GM20431 (cell line): ENCODE results near the gene SKIC8.

ENCODE experiments used
- in situ Hi-C: fragments of 300-500 bp; cut with MseI, MboI; formaldehyde crosslinking; loops from one replicate; pipeline ENCODE4 v1.15.0; 2020; ENCODE audit warnings: low sequenced_read_pairs; ENCODE audit not compliant: unreplicated experiment

SKIC8 gene

DNA sequence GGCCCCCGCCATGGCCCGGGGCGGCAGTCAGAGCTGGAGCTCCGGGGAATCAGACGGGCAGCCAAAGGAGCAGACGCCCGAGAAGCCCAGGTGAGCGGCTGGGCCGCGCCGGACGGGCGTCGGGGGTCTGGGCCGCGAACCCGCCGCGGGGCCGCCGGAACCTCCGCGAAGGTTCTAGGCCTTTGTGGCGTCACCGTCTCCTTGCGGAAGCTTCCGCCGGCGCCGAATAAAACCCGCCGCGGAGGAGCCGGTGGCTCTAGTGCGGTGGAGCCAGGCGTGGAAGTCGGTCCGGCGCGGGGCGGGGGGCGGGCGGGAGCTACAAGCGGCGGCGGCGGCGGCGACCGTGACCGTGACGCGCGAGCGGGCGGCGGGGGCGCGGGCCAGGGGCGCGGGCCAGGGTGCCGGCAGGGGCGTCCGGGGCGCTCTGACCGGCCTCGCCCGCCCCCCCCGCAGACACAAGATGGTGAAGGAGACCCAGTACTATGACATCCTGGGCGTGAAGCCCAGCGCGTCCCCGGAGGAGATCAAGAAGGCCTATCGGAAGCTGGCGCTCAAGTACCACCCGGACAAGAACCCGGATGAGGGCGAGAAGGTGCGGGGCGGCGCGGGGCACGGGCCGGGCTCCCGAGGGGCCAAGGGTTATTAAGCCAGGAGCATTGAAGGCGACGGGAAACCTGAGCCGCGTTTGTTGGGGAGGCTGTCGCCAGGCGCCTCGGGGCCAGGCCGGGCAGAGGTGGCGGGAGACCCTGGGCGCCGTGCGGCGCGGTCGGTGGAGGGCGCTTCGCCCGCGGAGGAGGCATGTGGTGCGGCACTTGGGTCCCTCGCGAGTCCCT lies 34.9 kb downstream of the SKIC8 start, which contains the start of gene DNAJA4:
DNAJA4 (plus strand) TSS at position 259 of the 833 bp plus-strand sequence; CDS start at position 461, 202 bp downstream.
- in situ Hi-C loops = no loop called here

DNA sequence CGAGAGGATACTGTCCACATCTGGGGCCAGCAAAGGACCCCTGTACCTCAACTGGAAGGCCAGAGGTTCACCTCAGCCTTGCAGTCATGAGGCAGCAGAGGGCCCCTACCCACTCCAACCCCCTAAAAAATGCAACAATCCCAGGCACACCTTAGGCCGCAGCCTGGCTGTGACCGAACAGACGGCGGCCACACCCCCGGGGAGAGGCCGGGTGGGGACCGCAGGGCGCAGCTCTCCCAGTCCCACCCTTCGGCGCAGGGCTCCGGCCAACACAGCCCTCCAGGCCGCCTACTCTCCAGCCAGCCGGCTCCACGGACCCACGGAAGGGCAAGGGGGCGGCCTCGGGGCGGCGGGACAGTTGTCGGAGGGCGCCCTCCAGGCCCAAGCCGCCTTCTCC lies 35.5 kb downstream of the SKIC8 start:
- in situ Hi-C loops = no loop called here

DNA sequence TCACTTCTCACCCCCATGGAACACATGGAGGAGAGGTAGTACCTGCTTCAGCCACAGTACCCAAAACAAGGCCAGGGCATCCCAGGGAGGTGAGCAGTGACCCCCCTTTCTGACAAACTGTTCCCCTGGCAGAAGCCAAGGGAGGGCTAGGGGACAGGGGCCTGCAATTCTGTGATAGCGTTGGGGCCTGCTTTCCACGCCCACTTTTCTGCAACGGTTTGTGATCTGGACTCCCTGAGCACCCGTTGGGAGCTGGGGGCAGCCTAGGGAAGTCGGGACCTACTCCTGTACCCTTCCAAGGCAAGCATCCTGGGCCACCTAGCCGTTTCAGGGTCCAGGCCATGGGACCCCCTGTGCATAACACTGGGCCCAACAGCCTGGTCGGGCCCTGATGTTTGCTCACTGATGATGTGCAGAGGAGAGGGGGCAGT lies 36.0 kb downstream of the SKIC8 start:
- in situ Hi-C loops = no loop called here

DNA sequence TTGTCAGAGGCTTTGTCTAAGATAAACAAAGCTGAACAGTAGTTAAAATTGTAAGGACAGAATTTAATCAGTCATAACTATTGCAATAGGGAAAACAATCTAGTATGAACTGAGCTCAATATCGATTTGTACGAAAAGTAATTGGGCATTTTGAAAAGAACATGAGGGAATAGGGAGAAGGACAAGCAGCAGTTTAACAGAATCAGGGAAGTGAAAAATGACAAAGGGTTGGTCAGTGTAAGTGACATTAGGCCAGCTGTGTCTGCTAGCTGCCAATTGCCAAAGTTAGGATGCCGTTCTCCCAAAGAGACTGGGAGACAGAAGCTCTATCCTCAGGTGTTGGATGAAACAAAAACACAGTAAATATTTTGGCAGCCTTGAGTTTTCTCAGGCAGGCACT lies 38.3 kb downstream of the SKIC8 start:
- in situ Hi-C loops = no loop called here

DNA sequence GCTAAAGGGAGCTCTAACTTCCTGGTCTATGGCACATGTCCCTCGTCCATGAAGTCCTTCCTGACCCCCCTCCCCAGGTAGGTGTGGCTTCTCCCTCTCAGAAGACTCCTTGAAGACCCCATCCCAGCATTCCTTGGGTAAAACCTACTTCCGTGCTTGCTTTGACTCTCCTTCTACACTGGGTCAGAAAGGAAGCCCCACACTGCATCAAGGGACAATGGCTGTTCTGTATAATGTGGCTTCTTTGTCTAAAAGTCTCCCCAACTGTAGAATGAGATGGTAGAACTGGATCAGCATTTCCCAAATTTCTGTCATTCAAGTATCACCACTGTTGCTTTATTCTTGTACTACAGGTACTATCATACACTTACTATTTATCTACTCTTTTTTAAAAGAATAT lies 38.9 kb downstream of the SKIC8 start:
- in situ Hi-C loops = no loop called here

DNA sequence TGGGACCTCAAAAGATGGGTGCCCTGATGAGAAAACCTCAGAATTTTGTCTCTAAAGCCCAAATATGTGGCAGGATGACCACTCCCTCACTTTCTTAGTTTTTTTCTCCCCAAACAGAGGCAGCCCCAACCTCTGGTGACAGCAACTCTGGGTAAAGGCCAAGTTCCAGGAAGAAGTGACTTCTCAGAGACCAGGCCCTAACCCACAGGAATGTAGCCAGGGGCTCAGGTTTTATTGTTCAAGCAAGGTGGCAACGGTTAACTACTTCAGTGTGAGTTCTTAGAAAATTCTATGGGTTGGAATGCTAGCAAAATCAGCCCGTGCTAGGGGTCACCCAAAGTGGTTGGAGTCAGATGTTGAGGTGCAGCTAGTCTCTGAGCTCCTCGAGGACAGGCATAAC lies 40.2 kb downstream of the SKIC8 start:
- in situ Hi-C loops = no loop called here

DNA sequence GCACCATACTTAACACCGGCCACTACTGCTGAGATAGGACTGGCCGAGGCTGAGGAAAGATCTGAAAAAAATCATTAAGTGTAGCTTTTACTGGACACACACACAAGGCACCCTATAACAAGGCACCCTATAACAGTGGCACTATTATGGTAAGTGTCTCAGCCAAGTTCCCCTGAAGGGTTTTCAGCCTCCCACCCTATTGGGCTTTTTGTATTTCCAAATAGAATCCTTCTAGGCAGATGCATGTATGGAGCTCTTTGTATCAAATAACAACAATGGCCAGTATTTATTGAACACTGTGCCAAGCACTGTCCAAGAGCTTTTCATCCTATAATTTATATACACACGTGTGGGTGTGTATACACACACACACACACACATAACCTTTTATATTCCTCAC lies 41.7 kb downstream of the SKIC8 start:
- in situ Hi-C loops = no loop called here

DNA sequence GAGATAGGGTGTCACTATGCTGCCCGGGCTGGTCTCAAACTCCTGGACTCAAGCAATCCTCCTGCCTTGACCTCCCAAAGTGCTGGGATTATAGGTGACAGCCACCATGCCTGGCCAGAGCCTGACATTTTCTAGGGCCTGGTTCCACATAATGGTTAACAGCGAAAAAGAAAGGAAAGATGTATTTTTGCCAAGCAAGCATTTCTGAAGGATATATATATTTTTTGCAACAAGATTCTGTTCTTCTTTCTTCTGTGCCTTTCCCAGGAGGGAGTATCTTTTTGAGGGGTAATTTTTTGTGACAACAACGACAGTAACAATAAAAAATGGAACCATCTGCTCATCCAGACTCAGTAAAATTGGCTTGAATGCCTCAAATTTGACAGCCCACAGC lies 43.4 kb downstream of the SKIC8 start:
- in situ Hi-C loops = no loop called here

DNA sequence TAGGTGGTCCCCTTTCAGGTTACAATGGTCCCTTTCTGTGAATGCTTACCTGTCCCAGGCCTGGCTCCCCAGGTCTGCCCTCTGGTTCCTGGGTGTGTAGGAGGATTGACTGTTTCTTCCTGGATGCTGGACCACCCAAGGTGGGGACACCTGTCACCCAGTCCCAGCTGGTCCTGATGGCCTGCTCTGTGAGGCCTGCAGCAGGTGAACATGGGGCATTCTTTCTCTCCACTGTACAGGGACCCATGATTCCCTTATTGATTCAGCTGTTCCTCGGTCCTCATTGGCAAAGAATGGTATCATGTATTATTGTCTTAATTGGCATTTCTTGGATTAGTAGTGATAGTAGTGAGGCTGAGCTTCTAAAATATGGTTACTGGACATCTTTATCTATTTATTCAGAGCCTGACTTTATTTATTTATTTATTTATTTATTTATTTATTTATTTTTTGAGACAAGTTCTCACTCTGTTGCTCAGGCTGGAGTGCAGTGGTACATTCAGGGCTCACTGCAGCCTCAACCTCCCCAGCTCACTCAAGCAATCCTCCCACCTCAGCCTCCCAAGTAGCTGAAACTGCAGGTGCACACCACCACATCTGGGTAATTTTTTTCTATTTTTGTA lies 43.9 kb downstream of the SKIC8 start:
- in situ Hi-C loops = no loop called here

DNA sequence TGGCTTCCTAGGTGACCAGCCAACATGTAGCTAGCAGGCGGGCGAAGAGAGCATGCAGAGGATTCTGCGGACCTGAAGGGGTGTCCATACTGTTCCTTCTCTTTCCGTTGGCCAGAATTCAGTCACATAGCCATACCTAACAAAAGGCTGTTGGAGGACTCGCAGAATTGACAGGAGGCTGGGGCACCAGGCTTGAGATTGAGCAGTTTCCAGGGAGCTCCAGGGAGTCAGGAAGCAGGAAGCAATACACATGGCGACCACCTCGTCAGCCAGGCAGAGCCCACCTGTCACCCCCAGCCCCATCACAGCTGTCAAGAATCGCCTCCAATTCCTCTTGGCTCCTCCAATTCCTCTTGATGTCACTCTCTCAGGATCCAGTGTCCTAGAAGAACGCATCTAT lies 48.3 kb downstream of the SKIC8 start:
- in situ Hi-C loops = no loop called here

DNA sequence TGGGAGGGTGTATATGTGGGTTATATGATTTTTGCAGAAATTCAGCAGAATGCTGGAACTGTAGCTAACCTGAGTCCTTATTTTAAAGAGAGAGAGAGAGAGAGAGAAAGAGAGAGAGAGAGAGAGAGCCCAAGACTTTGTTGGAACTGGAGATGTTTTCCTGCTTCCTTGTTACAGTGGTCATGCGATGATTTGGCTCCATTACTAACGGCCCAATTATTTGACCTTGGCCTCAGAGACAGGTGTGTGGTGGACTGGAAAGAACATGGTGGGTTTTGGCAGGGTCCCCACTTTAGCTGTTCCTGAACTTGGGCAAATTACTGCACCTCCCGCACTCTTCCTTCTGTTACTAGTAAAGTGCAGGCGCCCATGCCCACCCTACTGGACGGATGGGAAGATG lies 50.3 kb downstream of the SKIC8 start:
- in situ Hi-C loops = loop anchor here (5.0 to 25.0 kb wide), 2 partner anchors 137 to 287 kb away; no protein-coding TSS in a partner anchor

DNA sequence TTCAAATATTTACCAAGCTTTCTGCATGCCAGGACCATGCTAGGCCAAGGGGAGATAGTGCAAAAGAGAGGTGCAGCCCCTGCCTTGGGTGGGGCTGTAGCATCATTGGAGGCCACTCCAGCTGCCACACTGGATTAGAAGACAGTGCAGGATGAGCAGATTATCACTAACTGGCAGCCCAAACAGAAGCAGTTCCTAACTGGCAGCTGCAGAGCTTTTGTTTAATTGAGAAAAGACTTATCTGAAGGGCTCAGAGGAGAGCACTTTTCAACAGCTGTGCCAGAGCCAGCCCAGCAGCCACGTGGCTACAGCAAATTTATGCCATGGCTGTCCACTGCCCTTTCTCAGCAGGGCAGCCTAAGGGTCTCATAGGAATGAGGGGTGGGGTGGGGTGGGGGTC lies 51.5 kb downstream of the SKIC8 start:
- in situ Hi-C loops = loop anchor here (5.0 to 25.0 kb wide), 2 partner anchors 136 to 286 kb away; no protein-coding TSS in a partner anchor

DNA sequence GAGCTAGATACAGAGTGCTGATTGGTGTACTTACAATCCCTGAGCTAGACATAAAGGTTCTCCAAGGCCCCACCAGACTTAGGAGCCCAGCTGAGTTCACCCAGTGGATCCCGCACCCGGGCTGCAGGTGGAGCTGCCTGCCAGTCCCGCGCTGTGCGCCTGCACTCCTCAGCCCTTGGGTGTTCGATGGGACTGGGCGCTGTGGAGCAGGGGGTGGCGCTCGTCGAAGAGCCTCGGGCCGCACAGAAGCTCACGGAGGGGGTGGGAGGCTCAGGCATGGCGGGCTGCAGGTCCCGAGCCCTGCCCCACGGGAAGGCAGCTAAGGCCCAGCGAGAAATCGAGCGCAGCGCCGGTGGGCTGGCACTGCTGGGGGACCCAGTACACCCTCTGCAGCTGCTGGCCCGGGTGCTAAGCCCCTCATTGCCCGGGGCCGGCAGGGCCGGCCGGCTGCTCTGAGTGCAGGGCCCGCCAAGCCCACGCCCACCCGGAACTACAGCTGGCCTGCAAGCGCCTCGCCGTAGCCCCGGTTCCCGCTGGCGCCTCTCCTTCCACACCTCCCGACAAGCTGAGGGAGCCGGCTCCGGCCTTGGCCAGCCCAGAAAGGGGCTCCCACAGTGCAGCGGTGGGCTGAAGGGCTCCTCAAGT lies 53.3 kb downstream of the SKIC8 start:
- in situ Hi-C loops = loop anchor here (5.0 to 25.0 kb wide), 2 partner anchors 134 to 284 kb away; no protein-coding TSS in a partner anchor

DNA sequence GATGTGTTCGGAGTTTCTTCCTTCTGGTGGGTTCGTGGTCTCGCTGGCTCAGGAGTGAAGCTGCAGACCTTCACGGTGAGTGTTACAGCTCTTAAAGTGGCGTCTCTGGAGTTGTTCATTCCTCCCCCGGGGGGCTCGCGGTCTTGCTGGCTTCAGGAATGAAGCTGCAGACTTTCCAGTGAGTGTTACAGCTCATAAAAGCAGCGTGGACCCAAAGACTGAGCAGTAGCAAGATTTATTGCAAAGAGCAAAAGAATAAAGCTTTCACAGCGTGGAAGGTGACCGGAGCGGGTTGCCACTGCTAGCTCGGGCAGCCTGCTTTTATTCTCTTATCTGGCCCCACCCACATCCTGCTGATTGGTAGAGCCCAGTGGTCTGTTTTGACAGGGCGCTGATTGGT lies 54.0 kb downstream of the SKIC8 start:
- in situ Hi-C loops = loop anchor here (5.0 to 25.0 kb wide), 2 partner anchors 133 to 283 kb away; no protein-coding TSS in a partner anchor

DNA sequence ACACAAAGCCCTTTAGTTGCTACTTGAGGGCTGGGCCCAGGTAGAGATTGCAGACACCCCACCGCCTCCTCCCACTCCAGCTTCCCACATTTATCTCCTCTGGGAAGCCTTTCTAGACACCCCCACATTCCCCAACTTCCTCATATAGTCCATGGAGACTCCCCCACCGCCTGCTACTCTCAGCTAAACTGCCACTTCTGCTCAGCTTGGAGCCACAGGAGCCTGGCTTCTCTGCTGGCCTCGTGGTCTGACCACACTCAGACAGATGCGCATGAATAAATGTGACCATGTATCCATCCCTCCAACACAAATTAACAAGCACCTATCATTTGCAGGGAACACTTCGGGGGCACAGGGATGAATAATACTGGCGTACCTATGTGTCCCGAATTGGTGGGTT lies 54.5 kb downstream of the SKIC8 start:
- in situ Hi-C loops = loop anchor here (5.0 to 25.0 kb wide), 2 partner anchors 133 to 283 kb away; no protein-coding TSS in a partner anchor

DNA sequence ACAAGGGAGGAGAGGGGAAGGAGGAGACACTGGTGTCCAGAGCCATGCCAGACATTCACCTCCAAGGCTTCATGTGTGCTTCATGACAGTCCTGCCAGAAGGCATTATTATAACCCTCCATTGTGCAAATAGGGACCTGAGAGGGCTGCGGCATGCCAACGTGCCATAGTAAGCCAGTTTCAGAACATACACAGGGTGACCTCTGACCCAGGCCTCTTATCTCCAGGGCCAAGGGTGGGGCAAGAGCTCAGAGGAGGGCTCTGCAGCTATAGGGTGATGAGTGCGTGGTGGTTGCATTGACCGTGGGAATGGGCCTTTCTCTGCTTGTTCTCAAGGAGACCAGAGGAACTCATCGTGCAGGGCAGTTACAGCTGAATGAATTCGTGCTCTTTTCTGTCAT lies 55.3 kb downstream of the SKIC8 start:
- in situ Hi-C loops = loop anchor here (25.0 kb wide), 1 partner anchor 282 kb away; no protein-coding TSS in a partner anchor

DNA sequence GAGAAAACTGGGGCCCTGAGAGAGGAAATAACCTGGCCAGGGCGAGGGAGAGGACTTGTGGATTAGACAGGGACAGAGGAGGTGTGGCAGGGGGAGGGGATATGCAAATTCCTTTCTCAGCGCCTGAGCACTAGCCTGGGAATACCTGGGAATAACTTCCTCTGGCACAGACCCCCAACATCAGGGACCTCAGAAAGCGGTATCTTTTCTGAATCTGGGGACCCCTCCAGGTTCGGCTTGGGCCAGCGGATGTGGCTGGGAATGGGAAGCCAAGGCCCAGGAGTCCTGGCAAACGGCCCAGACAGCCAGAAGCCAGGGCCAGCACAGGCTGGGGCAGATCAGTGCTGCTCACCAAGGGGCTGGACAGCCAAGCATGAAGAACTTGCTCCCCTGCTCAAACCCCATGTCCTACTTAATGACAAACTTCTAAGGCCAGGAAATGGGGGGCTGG lies 55.9 kb downstream of the SKIC8 start:
- in situ Hi-C loops = loop anchor here (25.0 kb wide), 1 partner anchor 281 kb away; no protein-coding TSS in a partner anchor

DNA sequence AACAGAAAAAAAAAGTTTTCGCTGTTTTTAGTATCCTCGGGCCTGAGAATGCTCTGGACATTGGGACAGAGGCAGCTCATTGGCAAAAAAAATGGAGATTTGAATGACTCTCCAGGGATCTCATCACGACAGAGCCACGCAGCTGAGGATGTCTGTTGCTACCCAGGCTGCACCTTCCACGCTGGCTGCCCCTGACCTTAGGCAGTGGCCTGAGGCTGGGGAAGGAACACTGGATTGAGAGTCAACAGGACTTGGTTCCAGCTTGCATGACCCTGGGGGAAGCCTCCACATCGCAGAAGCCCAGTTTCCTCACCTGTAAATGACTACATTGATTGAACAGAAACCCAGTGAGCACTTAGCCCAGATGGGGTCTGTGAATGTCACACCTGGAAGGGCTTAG lies 56.4 kb downstream of the SKIC8 start:
- in situ Hi-C loops = loop anchor here (25.0 kb wide), 1 partner anchor 281 kb away; no protein-coding TSS in a partner anchor

DNA sequence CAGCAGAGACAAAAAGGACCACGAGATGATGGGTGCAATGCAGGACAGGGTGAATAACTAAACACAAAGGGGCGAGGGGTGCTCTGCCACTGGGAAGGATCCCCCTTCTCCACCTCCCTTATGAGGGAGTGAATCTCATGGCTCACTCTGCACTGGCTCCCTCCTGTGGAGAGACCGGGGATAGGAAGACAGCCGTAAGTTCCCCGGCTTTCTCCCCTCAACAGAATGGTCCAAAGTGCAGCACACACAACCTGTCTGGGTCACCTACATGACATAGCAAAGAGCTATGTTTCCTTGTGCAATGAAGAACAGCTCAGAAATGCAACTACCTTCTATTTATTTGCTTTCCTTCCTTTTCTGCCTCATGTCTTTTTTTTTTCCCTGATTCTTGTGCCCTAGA lies 57.3 kb downstream of the SKIC8 start:
- in situ Hi-C loops = loop anchor here (25.0 kb wide), 1 partner anchor 280 kb away; no protein-coding TSS in a partner anchor

DNA sequence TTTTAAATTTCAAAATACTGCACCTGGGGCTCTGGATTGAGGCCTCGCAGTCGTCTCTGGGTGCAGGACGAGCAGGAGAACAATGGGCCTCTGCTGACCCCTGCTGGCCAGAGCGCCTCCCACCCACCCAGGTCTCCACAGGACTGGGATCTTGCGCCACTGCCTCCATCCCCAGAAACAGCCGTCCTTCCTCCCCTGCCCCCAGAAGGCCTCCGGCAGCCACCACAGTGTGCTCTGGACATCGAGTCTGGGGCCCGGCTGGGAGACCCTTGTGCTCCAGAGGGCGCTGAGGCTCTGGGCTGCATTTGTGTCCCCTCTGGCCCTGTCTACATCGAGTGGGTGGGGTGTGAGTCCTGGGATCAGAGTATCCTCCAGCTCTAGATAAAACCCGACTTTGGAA lies 58.4 kb downstream of the SKIC8 start:
- in situ Hi-C loops = loop anchor here (25.0 kb wide), 1 partner anchor 279 kb away; no protein-coding TSS in a partner anchor
